Transverse colon (tissue), 3 donors: Measurements from ENCODE around the gene FOXA1.

Source experiments
- EP300 ChIP-seq: sonication (generic); formaldehyde crosslinking; IDR thresholded peaks from one replicate; pipeline ENCODE4 v1.6.1; 2017; ENCODE audit warnings: antibody characterized with exemption, low read depth
- POLR2A ChIP-seq: fragments of 450-650 bp; IDR thresholded peaks from one replicate; pipeline ENCODE4 v1.6.1; 2016; ENCODE audit warnings: antibody characterized with exemption, mild to moderate bottlenecking, moderate library complexity
- TF ChIP-seq, protein P1 (sequence below), 5 experiments: fragments of 200-600 bp in 3 of 5; fragments of 450-650 bp in 2 of 5; sonication (generic) in 3 of 5; IDR thresholded peaks; 1 replicate in 2 of 5; 2 replicates in 3 of 5; pipeline ENCODE4 v1.5.1; 2016 to 2017; ENCODE audit warnings: antibody characterized with exemption in 5 of 5, inconsistent platforms in 3 of 5, mild to moderate bottlenecking in 2 of 5, moderate library complexity in 1 of 5

GRCh38 chr14:37617864-37618365, 22.9 kb upstream of the FOXA1 start:
- TF ChIP-seq, protein P1, sequence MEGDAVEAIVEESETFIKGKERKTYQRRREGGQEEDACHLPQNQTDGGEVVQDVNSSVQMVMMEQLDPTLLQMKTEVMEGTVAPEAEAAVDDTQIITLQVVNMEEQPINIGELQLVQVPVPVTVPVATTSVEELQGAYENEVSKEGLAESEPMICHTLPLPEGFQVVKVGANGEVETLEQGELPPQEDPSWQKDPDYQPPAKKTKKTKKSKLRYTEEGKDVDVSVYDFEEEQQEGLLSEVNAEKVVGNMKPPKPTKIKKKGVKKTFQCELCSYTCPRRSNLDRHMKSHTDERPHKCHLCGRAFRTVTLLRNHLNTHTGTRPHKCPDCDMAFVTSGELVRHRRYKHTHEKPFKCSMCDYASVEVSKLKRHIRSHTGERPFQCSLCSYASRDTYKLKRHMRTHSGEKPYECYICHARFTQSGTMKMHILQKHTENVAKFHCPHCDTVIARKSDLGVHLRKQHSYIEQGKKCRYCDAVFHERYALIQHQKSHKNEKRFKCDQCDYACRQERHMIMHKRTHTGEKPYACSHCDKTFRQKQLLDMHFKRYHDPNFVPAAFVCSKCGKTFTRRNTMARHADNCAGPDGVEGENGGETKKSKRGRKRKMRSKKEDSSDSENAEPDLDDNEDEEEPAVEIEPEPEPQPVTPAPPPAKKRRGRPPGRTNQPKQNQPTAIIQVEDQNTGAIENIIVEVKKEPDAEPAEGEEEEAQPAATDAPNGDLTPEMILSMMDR (IDR thresholded peaks at IDR 0.05): no peak
- TF ChIP-seq POLR2A (no peak), EP300 (no peak)
